PFSK-1 (cell line): ENCODE results near the gene ARL4D.

Source experiments
- POLR2AphosphoS5 ChIP-seq: IDR thresholded peaks from 2 replicates; pipeline ENCODE4 v1.6.1; 2012; ENCODE audit warnings: low read depth, mild to moderate bottlenecking, control low read depth, low read length, moderate library complexity
- REST ChIP-seq, 2 experiments: IDR thresholded peaks; 2 replicates each; pipeline versions ENCODE4 v1.6.1 to v1.8.0; 2011 to 2012; ENCODE audit warnings: low read depth in 2 of 2, low read length in 2 of 2, control low read depth in 1 of 2, inconsistent platforms in 1 of 2, mild to moderate bottlenecking in 1 of 2, moderate library complexity in 1 of 2; ENCODE audit not compliant: insufficient read depth in 1 of 2
- TAF1 ChIP-seq: IDR thresholded peaks from 2 replicates; pipeline ENCODE4 v1.6.1; 2012; ENCODE audit warnings: low read length, control low read depth, borderline replicate concordance; ENCODE audit not compliant: insufficient read depth

- TF ChIP-seq REST (IDR thresholded peaks at IDR 0.05; ENCODE audit: insufficient read depth in 1 of 2, low read depth in 2 of 2, low read length in 2 of 2) = no peak
- TF ChIP-seq TAF1 = no peak
- TF ChIP-seq POLR2AphosphoS5 = no peak
Measured at GRCh38 chr17:43402567-43402966, 3.8 kb downstream of the ARL4D start.
